Measurements from ENCODE around the gene BLMH.
A peak's percentile ranks its signal among the peaks of the same experiment; 100 is the strongest.

The BLMH gene

DNA sequence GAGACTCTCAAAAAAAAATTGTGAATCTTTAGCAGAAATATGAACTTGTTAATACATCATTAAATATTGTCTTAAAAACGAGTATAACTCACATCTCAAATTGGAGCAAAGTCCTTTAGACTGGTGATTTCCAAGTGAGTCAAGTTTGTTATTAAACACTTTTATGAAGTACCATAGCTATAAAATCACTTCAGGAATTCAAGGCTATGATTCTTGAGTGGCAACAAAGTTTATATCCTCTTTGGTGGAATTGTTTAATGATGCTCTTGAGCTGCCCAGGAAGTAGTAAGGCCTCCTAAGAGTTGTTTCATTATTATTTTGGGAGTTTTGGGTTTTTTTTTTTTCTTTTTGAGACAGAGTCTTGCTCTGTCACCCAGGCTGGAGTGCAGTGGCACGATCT is 16.7 kb upstream of the BLMH start:
- DNase-seq, result no peak

DNA sequence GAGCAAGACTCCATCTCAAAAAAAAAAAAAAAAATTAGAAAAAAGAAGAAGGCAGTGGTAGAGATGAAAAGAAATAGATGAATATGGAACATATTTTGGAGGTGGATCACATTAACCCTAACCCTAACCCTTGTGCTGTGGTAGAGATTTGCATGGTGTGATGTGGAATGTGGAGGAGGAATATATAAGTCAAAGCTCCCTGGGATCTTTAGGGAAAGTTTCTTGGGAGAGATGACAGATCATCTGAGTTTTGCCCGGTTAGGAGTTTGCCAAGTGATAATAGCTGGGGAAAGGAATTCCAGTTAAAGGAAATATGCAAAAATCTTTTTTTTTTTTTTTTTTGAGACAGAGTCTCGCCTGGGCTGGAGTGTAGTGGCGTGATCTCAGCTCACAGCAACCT is 13.0 kb upstream of the BLMH start:
- DNase-seq, result no peak

DNA sequence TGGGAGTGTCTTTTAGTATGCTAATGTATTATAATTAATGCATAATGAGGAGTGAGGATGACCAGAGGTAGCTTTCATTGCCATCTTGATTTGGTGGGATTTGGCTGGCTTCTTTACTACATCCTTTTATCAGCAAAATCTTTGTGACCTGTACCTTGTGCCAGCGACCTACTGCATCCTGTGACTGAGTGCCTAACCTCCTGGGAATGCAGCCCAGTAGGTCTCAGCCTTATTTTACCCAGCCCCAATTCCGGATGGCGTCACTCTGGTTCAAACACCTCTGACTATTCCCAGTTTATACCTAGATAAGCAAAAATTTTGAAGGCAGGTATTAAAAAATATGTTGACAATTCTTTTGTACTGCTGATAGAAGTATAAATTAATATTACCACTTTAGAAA is 10.5 kb upstream of the BLMH start:
- DNase-seq, result no peak

DNA sequence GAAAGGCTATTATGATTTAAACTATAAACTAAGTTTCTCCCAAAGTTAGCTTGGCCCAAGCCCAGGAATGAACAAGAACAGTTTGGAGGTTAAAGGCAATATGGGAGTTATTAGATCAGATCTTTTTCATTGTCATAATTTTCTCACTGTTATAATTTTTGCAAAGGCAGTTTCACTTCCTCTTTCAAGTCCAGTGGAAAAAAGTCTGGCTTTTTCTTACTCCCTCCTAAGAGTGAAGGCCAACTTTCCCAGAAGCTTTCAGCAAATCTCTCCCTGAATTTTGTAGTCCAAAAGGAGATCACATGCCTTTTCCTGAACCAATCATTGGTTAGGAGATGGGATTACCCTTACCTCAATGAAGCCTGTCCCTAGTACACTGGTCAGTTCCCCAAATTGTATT is 9.1 kb upstream of the BLMH start:
- DNase-seq, result no peak

DNA sequence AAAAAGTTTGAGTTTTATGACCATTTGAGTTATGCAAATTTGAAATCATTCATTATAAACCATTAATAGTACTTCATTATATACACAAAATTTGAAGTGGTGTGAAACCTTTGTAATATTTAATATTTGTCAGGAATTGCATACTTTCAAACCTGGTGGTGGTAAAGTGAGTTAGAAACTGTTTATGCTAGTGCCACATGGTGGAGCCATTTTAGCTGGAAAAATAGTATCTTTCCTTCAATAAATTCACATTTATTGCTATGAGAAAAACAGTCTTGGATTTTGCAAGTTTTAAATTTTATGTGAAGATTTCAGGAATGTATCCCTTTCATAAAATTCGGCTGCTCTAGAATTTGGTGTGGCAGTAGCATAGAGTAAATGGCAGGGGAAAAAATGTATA is 7.3 kb upstream of the BLMH start:
- DNase-seq, result no peak

DNA sequence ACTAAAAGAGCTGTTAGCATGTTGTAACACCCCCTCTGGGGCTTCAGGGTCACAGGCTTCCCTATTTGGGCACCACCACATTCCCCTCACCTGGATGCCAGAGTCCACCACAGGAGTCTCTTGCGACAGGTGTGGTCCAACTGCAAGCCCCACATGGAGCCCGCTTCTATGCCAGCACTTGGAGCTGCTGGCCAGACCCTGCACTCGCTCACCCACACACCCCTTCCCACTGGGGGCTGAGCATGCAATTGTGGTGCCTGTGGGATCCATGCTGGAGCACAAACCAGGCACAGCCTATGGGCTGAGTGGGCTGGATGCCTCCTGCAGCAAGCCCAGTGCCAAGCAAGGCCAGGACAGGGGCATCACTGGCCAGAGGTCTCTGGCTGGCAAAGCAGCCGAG is 6.0 kb upstream of the BLMH start:
- DNase-seq, result no peak

DNA sequence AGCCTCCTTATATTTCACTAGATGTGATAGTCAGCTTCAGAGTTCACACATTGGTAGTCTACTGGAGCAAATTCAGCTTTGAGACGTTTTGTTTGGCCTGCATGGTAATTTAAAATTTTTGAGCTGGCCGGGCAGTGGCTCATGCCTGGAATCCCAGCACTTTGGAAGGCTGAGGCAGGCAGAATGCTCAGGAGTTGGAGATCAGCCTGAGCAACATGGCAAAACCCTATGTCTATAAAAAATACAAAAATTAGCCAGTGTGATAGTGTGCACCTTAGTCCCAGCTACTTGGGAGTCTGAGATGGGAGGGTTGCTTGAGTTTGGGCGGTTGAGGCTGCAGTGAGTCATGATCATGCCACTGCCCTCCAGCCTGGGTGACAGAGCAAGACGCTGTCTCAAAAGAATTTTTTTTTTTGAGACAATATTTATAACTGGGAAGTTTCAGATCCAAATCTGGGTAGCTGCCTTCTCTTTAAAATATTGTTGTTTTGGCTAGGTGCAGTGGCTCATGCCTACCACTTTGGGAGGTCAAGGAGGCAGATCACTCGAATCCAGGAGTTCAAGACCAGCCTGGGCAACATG is 4.8 kb upstream of the BLMH start:
- no peak for DNase-seq

DNA sequence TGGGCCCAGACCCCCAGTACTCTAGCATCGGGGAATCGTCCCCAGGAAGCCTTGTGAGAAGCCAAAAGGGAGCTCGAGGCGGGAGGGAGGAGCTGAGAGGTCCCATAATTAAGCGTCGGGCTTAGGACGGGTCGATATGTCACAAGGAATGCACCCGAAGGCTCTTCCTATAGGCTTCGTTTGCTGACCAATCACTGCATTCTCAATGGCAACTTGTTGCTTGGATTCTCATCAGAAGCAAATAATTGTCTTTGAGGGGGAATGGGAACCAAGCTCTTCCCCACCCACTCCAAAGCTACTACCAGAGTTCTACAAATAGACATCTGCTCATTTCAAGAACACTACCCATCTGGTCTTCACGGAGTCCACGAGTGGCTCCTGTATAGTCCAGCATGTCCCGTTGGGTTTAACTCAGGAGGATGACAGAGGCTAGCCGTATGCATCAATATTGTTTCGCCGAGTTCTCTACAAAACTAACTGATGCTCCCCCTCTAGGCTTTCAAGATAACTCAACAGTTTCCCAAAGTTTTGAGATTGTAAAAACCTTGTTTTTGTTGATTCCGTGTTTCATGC is 628 bp upstream of the BLMH start:
- peak; percentile 52 for DNase-seq

DNA sequence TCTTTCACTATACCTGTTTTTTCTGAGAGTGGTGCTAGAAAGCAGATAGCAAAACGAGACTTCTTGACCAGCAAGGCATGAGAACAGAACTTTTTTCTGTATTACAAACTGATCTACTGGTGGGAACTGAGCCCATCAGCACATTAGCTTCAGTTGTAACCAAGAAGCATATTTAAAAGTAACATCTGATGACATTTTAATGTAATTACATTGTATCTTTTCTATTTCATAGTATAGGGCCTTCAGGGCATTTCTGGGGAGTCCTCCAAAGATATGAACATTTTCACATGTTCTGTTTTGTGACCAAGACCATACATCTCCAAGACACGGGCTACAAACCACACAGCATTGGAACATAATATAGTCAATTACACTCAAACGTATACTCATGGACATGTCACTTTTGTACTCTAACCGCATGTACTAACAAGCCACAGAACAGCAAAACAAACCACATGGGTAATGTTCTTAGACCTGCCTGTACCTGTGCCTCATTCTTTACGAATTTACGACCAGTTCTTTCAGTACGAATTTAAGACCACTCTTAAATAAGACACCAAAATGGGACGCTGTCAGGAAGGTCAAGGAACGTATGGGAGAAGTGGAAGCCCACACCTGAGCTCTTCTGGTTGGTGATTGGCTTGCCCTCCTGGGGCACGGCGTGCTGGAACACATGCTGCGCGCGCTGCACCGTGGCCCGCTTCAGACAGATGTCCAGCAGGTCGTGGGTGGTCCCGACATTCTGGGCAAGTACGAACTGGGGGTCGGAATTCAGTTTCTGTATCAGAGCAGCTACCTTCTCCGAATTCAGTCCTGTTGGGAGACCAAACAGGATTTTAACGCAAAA is 825 bp downstream of the BLMH start:
- peak; percentile 16 for DNase-seq

DNA sequence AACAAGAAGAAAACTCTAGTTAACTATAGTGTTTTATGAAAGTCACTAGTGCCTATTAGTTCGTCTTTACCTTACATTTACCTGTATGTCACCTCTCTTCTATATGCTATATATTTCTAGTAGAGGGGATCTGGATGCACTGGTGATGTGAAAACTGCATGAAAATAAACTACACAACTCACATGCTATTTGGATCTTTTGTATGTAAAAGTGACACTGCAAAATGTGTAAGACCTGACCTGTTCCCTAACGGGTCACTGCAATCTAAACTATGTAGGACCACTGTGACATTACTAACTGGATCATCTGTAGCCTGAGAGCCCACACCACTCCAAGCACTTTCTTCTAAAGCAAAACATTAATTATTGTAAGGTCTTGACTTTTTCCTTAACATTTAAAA is 1.7 kb downstream of the BLMH start:
- DNase-seq, result no peak

DNA sequence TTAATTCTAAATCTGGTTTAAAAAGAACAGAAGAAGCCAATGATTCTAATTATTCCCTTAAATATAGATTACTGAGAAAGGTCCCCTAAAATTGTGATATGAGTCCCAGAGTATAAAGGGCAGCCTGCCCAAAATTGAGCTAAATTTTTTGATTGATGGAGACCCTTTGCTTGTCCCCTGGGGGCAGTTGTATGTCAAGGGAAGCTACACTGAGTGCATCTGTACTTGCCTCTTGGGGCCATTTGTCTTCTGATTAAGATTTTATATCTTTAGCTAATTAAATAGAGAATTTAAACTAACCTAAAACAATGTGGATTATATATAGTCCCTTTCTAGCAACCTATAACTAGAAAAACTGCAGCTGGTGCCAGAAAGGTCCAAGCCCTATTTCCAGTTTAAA is 12.6 kb downstream of the BLMH start:
- DNase-seq, result no peak

DNA sequence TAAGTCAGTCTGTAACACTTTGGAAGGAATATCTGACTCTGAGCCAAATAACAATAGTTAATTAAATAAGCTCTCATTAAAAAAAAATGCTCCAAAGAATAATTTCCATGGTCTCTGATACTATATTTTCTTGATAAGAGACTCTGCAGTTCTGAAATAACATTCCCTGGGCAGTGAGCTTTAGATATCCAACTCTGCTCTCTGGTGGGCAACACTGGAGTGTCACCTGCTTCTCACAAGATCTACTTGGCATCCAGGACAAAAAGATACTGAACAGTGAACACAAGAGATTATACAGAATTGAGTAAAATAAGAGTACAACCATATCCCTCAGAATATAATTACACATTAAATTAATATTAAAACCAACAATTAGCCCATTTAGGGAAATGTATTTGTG is 13.7 kb downstream of the BLMH start:
- peak; percentile 21 for DNase-seq

DNA sequence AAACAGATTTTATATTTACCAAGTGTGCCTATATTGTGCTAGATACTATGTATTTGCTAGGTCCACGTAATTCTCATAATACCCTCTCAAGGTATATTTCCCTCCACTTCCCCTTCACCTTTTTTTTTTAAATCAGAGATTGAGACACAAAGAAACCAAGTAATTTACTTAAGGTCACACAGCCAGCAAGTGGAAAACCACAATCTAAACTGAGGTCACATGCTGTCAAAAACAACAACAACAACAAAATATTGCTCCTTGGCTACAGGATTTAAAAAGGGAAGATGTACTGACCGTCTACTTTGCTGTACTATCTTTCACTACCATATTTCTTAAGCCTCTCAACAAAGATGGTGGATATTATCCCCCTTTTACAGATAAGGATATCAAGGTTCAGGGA is 15.8 kb downstream of the BLMH start:
- DNase-seq, result no peak

DNA sequence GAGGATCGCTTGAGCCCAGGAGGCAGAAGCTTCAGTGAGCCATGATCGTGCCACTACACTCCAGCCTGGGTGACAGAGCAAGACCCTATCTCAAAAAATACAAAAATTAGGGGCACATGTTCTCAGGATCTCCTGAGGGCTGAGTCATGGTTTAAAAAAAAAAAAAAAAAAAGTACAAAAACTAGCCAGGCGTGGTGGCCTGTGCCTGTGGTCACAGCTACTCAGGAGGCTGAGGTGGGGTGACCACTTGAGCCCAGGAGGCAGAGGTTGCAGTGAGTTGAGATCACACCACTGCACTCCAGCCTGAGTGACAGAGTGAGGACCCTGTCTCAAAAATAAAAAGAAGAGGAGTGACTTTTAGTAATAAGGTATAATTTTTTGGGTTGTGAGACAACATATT is 16.9 kb downstream of the BLMH start:
- no peak for DNase-seq

DNA sequence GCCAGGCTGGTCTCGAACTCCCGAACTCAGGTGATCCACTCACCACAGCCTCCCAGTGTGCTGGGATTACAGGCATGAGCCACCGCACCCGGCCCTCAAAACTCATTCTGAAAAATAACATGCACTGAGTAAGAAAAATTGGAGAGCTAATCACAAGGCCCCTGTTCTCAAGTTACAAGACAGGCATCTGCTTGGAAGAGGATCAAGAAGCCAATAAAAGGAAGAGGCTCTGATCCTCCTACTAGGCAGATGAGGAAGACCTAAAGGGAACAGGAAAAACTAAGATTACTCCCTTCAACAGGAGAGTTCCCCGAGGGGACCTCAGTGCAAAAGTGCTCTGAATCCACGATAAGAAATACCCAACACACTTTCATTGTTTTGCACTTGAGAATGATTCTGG is 18.4 kb downstream of the BLMH start:
- DNase-seq, result peak; percentile 24

DNA sequence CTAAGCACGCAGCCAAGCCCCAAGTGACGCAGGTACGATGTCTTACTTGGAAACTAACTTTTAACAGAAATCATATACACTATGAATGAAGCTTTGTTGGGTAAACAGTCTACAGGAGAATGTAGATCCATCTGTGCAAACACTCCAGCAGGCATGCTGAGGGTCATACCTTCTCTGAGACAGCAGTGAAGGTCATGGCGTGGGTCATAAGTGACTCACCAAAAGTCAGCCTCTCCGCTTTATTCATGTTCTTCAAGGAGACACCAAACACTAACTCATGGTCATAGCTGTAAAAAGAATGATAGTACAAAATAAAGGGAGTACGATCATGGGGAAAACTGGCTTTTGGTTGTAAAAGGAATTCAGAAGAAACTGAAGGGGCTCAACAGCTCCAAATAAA is 20.6 kb downstream of the BLMH start:
- DNase-seq, result no peak

DNA sequence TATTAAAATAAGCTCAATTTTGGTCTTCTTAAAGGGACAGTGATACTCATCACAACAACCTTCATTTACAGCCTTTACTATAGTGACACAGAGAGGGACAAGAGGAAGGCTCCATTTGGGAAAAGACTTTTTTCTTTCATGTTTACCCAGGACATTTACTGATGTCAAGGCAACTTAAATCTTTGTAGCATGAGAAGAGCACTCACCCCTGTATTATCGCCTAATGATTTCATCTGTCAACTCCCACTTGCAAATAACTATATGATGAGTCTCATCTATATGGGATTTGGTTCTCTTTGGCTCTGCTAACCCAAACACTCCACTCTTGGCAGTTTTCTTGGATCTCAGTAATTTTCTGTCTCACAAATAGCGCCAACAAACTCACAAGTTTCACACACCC is 24.1 kb downstream of the BLMH start:
- peak; percentile 12 for DNase-seq

DNA sequence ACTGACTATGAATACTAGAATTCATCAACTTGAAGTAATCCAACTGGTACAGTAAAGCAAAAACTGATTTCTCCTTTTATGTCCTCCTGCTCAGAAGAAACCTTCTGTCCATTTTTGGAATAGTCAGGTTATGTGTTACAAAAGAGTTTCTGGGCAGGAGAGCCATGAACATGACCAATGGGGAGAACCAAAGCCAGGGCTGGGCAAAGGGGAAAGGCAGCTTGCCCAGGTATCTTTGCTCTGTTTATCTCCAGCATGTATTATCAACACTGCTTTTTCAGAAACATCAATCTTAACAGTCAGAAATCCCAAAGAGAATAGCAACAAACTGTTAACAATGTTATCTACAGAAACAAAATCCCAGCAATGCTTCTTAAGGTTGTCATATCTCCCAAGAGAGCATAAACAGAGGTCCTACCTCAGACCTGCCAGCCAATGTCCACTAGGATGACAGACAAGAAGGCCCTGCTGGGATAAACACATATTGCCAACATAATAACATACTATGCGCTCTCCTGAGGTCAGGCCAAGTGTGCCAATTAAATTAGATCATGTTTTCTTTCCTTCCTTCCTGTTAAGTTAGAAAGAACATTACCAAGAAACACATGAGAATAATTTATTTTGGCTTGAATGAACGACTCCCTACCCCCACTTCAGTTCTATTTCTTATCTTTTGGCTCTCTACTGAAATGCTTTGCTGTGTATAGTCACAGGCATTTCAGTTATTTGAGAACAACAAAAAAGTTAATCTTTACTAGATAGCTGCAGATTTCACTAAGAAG is 28.0 kb downstream of the BLMH start:
- DNase-seq, result no peak

DNA sequence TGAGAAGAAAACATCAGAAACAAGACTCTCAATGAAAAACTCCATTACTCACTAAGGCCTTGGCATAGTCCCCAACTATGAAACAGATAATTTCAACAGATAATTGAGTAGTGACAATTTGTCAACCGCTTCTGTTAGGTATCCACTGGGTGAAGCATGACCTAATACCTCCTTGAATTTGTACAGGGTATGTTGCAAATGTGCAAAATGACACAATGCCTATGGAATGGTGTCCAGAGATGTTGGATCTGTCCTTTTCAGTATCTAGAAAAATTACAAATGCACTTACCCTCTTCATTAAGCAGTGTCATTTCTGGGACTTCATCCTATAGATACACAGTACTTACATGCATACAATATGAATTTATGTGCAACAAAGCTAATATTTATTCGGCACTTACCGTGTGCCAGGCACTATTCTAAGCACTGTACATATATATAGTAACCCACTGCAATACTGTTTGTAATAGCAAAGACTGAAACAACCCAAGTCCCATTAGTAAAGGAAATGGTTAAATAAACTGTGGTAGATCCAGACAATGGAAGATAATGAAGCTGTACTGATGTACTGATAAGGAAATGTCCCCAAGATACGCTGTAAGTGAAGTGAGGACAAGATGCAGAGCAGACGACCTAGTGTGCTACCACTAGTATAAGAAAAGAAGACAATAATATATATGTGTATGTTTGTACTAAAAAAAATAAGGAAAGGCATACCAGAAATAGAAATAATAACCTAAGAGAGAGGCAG is 34.8 kb downstream of the BLMH start:
- peak; percentile 37 for DNase-seq

DNA sequence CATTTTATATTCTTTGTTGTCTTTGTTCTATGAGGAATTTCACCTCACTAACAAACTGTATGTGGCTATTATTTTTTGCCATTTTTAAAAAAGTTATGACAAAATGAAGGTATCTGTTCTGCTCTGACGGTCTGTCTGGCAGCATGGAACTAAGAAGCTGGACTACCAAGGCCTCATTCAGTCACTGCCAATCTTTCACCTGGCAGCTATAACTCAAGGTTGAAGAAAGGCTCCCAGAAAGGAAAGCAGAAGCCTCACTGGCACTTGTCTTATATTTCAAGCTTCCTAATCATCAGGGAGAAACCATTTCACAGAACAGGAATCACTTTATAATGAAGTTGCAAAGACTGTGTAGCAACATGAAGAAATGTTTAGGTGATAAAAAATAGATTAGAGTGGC is 37.6 kb downstream of the BLMH start:
- no peak for DNase-seq

DNA sequence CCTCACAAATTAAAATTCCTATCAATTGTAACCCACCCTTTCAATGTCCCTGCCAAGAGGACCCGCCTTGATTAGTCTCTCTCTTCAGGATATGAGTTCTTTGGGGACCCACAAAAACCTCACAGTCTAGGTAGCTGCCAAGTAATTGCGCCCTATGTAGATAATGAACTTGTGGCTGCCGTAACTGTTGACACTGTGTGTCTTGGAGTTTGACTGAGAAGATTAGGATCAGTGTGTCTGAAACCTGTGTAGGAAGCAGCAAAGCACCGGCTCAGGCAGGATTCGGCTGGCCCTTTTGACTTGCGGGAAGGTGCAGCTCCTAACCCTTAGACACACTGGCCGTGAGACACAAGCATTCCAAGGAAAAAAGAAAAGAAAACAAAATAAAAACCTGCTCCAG is 38.4 kb downstream of the BLMH start:
- no peak for DNase-seq

DNA sequence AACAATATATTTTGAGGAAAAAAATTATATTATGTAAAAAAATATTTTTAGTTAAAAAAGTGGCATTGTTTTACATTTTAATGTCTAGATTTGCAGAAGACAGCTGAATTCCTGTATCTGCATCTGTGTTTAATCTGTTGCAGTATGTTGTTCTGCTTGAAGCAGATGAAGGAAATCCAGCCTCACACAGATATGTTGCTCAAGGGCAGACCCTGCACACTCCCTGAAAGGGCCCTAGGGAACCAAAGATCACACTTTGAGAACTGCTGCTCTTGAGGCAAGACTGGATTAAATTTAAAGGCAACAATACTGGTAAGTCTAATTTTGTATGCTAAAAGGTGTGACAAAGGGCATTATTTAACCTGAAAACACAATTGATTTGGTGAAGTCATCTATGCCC is 39.8 kb downstream of the BLMH start:
- no peak for DNase-seq

DNA sequence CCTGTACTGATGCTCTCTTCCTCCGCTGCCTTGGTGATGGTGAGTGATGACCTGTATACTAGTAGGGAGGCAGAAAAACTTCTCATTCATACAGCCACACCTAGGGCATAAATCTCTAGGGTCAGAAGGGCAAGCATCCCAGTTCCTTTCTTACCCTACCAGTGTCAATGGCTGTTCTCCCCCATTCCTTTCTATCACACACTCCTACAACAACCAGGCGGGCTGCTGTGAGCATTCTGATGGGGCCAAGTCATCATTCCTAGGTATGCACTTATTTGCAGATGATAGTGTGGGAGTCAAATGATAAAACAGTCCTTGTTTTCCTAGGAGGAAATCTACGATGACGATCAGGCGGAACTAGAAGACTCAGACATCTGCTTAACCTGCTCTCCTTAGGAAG is 42.3 kb downstream of the BLMH start:
- no peak for DNase-seq

All from fibroblast of skin of abdomen (primary cell).